IMR-90 (cell line): ENCODE measurements around the gene RPTOR. TPM values are rescaled to one million over a fixed set of nuclear protein-coding genes. Genes with fewer than 3 reads are reported as not detected.

Source experiments
- ATAC-seq: fragments of 200-7000 bp; cut with Tn5 transposase; 2 replicates; pipeline ENCODE4 v1.9.1; 2020; ENCODE audit warnings: low read depth, mild to moderate bottlenecking, moderate library complexity
- BruUV-seq: library from RNA; stranded (reverse); fragments of 400-500 nt; replicated peaks from 2 replicates; lab custom pipeline; 2021; lab: Mats Ljungman, UMichigan
- CTCF ChIA-PET: fragments of 300-600 bp; formaldehyde crosslinking; extraction: SDS; loops from one replicate; lab custom pipeline; 2021; ENCODE audit warnings: antibody characterized with exemption; lab: Yijun Ruan, JAX
- POLR2A ChIA-PET: fragments of 300-600 bp; sonication (Branson Sonifier 250); formaldehyde crosslinking; loops from one replicate; lab custom pipeline; 2022; ENCODE audit warnings: antibody characterized with exemption; ENCODE audit not compliant: unreplicated experiment; lab: Charles Lee
- DNase-seq: peaks from one replicate; pipeline ENCODE4 v3.0.0; 2013
- H2AFZ ChIP-seq: replicated peaks from 2 replicates; pipeline ENCODE3; 2013; ENCODE audit warnings: low read length, mild to moderate bottlenecking; ENCODE audit not compliant: poor library complexity
- H2AK5ac ChIP-seq: 2 replicates; pipeline ENCODE4 v1.6.1; 2013; ENCODE audit warnings: low read depth, low read length, inconsistent platforms
- H2AK9ac ChIP-seq: replicated peaks from 2 replicates; pipeline ENCODE3; 2013; ENCODE audit warnings: mild to moderate bottlenecking, low read depth, low read length, moderate library complexity; ENCODE audit not compliant: poor library complexity
- H2BK120ac ChIP-seq: 2 replicates; pipeline ENCODE4 v1.6.1; 2013; ENCODE audit warnings: low read depth, low read length, inconsistent platforms
- H2BK15ac ChIP-seq: 3 replicates; pipeline ENCODE4 v1.6.1; 2013; ENCODE audit warnings: low read depth, low read length, inconsistent platforms
- H2BK20ac ChIP-seq: 2 replicates; pipeline ENCODE4 v1.6.1; 2013; ENCODE audit warnings: low read depth, mild to moderate bottlenecking, inconsistent platforms, low read length, moderate library complexity
- H2BK5ac ChIP-seq: 2 replicates; pipeline ENCODE4 v1.6.1; 2013; ENCODE audit warnings: mild to moderate bottlenecking, low read depth, low read length, inconsistent platforms; ENCODE audit not compliant: poor library complexity, severe bottlenecking
- H3K14ac ChIP-seq: replicated peaks from 2 replicates; pipeline ENCODE4 v1.6.1; 2013; ENCODE audit warnings: low read depth, low read length, inconsistent platforms
- H3K18ac ChIP-seq: 2 replicates; pipeline ENCODE4 v1.6.1; 2013; ENCODE audit warnings: low read depth, low read length, control low read depth
- H3K23ac ChIP-seq: 2 replicates; pipeline ENCODE4 v1.6.1; 2013; ENCODE audit warnings: low read depth, low read length, inconsistent platforms
- H3K27ac ChIP-seq: 2 replicates; pipeline ENCODE4 v1.5.1; 2013; ENCODE audit warnings: mild to moderate bottlenecking, control low read depth, low read length; ENCODE audit not compliant: insufficient read depth
- H3K27me3 ChIP-seq: 2 replicates; pipeline ENCODE4 v1.6.1; 2013; ENCODE audit warnings: low read length; ENCODE audit not compliant: control insufficient read depth, insufficient read depth
- H3K36me3 ChIP-seq: 2 replicates; pipeline ENCODE4 v1.6.1; 2013; ENCODE audit warnings: low read length, mixed read lengths; ENCODE audit not compliant: control insufficient read depth, insufficient read depth
- H3K4ac ChIP-seq: 2 replicates; pipeline ENCODE4 v1.6.1; 2013; ENCODE audit warnings: low read depth, low read length, inconsistent platforms
- H3K4me1 ChIP-seq: 2 replicates; pipeline ENCODE4 v1.6.1; 2013; ENCODE audit warnings: low read length, mixed read lengths; ENCODE audit not compliant: control insufficient read depth, insufficient read depth
- H3K4me2 ChIP-seq: 2 replicates; pipeline ENCODE4 v1.6.1; 2013; ENCODE audit warnings: low read depth, mild to moderate bottlenecking, control low read depth, low read length, moderate library complexity
- H3K4me3 ChIP-seq: 2 replicates; pipeline ENCODE4 v1.5.1; 2013; ENCODE audit warnings: low read depth, mild to moderate bottlenecking, control low read depth, low read length, moderate library complexity; ENCODE audit not compliant: insufficient read depth
- H3K56ac ChIP-seq: 2 replicates; pipeline ENCODE4 v1.6.1; 2013; ENCODE audit warnings: low read length, inconsistent platforms; ENCODE audit not compliant: insufficient read depth; ENCODE audit errors: extremely low read depth
- H3K79me1 ChIP-seq, 2 experiments: 2 replicates each; pipeline ENCODE4 v1.6.1; 2013; ENCODE audit warnings: low read length in 2 of 2, inconsistent platforms in 1 of 2, low read depth in 1 of 2
- H3K9ac ChIP-seq: 2 replicates; pipeline ENCODE4 v1.6.1; 2013; ENCODE audit warnings: low read depth, low read length, control low read depth
- H3K9me1 ChIP-seq: 2 replicates; pipeline ENCODE4 v1.6.1; 2013; ENCODE audit warnings: low read length, inconsistent platforms; ENCODE audit not compliant: insufficient read depth
- H3K9me3 ChIP-seq: 2 replicates; pipeline ENCODE4 v1.6.1; 2013; ENCODE audit warnings: low read length; ENCODE audit not compliant: control insufficient read depth, insufficient read depth
- H4K20me1 ChIP-seq: 2 replicates; pipeline ENCODE4 v1.6.1; 2013; ENCODE audit warnings: low read length, inconsistent platforms; ENCODE audit not compliant: insufficient read depth
- H4K5ac ChIP-seq: 2 replicates; pipeline ENCODE4 v1.6.1; 2013; ENCODE audit warnings: mild to moderate bottlenecking, low read depth, low read length, control low read depth
- H4K8ac ChIP-seq, 2 experiments: 2 replicates each; pipeline ENCODE4 v1.6.1; 2013; ENCODE audit warnings: low read depth in 2 of 2, low read length in 2 of 2, control low read depth in 1 of 2, inconsistent platforms in 1 of 2
- H4K91ac ChIP-seq: 2 replicates; pipeline ENCODE4 v1.6.1; 2013; ENCODE audit warnings: low read depth, low read length, inconsistent platforms; ENCODE audit not compliant: insufficient read depth
- MAZ ChIP-seq: IDR thresholded peaks from 2 replicates; pipeline ENCODE4 v1.6.1; 2012; ENCODE audit warnings: low read depth, mild to moderate bottlenecking, low read length, improper control_type of control experiment, moderate library complexity, borderline replicate concordance
- WGBS, 2 experiments: methylation state at CpG; one replicate each; pipeline versions ENCODE4 v1.1.5 to v1.1.7; 2013; ENCODE audit warnings: missing lambda C conversion rate in 2 of 2; ENCODE audit not compliant: insufficient read length in 1 of 2; ENCODE audit errors: extremely low coverage in 2 of 2; 5-methylcytosine and 5-hydroxymethylcytosine counted together
- dilution Hi-C: fragments of 300-500 bp; cut with HindIII; formaldehyde crosslinking; loops from one replicate; pipeline ENCODE4 v1.14.3; 2018; ENCODE audit warnings: low sequenced_read_pairs; ENCODE audit not compliant: unreplicated experiment
- in situ Hi-C: fragments of 300-500 bp; cut with MboI; formaldehyde crosslinking; loops from 3 replicates; pipeline ENCODE4 v1.14.3; 2019; ENCODE audit warnings: low sequenced_read_pairs, inconsistent platforms, mixed read lengths
- intact Hi-C: fragments of 100-400 bp; cut with micrococcal nuclease; formaldehyde crosslinking; loops from 2 replicates; pipeline ENCODE4 v1.10.0; 2022
- polyA plus RNA-seq, 3 experiments: library from polyadenylated mRNA; depleted of rRNA; stranded (reverse); fragments of >200 nt; gene quantifications; 2 replicates each; pipeline ENCODE4 v1.2.3, GENCODE V29; 2012; ENCODE audit warnings: low replicate concordance in 1 of 3
- total RNA-seq: library from RNA; depleted of rRNA; stranded (reverse); fragments of >200 nt; gene quantifications from 2 replicates; pipeline ENCODE4 v1.2.3, GENCODE V29; 2012

RPTOR gene
- total and polyA plus RNA-seq, 2 of the 4 experiments (the other 2 are of a cell fraction), result 10.8 to 14.7 TPM

DNA sequence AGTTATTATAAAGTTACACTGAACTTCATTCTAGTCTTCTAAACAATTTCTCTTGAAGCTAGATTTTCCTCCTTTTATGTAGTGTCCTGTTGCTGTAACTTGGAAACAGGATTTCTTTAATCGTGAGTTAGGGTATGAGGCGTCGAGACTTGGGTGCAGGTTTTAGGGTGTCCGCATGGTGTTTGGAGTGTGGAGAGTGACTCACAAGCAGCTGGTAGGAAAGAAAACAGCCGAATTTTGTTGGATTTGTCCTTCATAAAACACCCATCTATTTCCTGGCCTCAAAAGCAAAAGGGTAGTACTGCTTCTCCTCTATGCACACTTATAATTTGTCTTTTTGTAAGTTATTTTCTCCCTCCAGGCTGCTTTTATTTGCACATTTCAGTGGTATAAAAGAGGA, 1.6 kb downstream of the RPTOR start:
- H3K9ac ChIP-seq, result no peak overlapping the region
- H2AFZ ChIP-seq, result no peak overlapping the region
- ChIA-PET CTCF (no interaction called here), POLR2A (no interaction called here)
- peak overlapping the region; percentile 97 for H3K4me2 ChIP-seq
- in situ Hi-C loops, result no loop called here
- H3K4me1 ChIP-seq, result peaks cover 6% of the 10 kb centered on the region
- no peak overlapping the region for H4K8ac ChIP-seq
- no CpG with 5 or more reads among the region's 5 CpGs for WGBS, 2 experiments
- no peak overlapping the region for H2AK9ac ChIP-seq
- no peak overlapping the region for H4K5ac ChIP-seq
- no peaks in the 10 kb centered on the region; the same call in 1 of the 2 replicates for H3K36me3 ChIP-seq
- H3K18ac ChIP-seq, result no peak overlapping the region
- H4K91ac ChIP-seq, result no peak overlapping the region
- H3K79me1 ChIP-seq, result peaks cover 15 to 49% of the 10 kb centered on the region in 2 experiments
- no TSS peak for BruUV-seq
- no peak overlapping the region for H3K4ac ChIP-seq
- intact Hi-C loops, result no loop called here
- H2AK5ac ChIP-seq, result no peak overlapping the region
- no peaks in the 10 kb centered on the region for H3K27me3 ChIP-seq
- no peak overlapping the region for H3K14ac ChIP-seq
- no peak overlapping the region for H2BK120ac ChIP-seq
- dilution Hi-C loops, result no loop called here
- H3K27ac ChIP-seq, result no peak overlapping the region
- H2BK15ac ChIP-seq, result no peak overlapping the region
- no peak for DNase-seq
- no peak for TF ChIP-seq MAZ
- H3K23ac ChIP-seq, result no peak overlapping the region; the same call in 1 of the 2 replicates
- H2BK20ac ChIP-seq, result no peak overlapping the region
- H3K9me1 ChIP-seq, result peaks cover 8% of the 10 kb centered on the region; the same call in 1 of the 2 replicates
- no peak for ATAC-seq
- no peak overlapping the region; the same call in 1 of the 2 replicates for H3K4me3 ChIP-seq
- H3K9me3 ChIP-seq, result no peaks in the 10 kb centered on the region
- H4K20me1 ChIP-seq, result peaks cover 10% of the 10 kb centered on the region
- H3K56ac ChIP-seq, result no peak overlapping the region
- no peak overlapping the region for H2BK5ac ChIP-seq
